Left lung (tissue), 10 donors: Measurements from ENCODE around the gene DPYD. TPM values are rescaled to one million over a fixed set of nuclear protein-coding genes. Genes with fewer than 3 reads are reported as not detected.

Source experiments
- ATAC-seq: fragments of 200-7000 bp; cut with Tn5 transposase; one replicate; pipeline ENCODE4 v1.9.1; 2020; ENCODE audit warnings: moderate library complexity
- DNase-seq, 4 donors: peaks; one replicate each; pipeline ENCODE4 v3.0.0-alpha.2; 2013 to 2020
- H3K27ac ChIP-seq, 2 donors: fragments of 200-600 bp; sonication (generic) in 1 of 2; one replicate each; pipeline versions ENCODE4 v1.5.0 to v1.8.0; 2020 to 2021
- H3K27me3 ChIP-seq, 2 donors: fragments of 200-600 bp; sonication (generic) in 1 of 2; one replicate each; pipeline versions ENCODE4 v1.5.0 to v1.8.0; 2020 to 2021
- H3K36me3 ChIP-seq, 2 donors: fragments of 200-600 bp; sonication (generic) in 1 of 2; one replicate each; pipeline versions ENCODE4 v1.5.0 to v1.8.0; 2020 to 2021
- H3K4me1 ChIP-seq, 2 donors: fragments of 200-600 bp; one replicate each; pipeline ENCODE4 v1.8.0; 2021
- H3K4me3 ChIP-seq, 2 donors: fragments of 200-600 bp; sonication (generic) in 1 of 2; one replicate each; pipeline versions ENCODE4 v1.5.0 to v1.8.0; 2020 to 2021; ENCODE audit warnings: mild to moderate bottlenecking in 1 of 2
- H3K9me3 ChIP-seq, 2 donors: fragments of 200-600 bp; sonication (generic) in 1 of 2; one replicate each; pipeline versions ENCODE4 v1.5.0 to v1.8.0; 2020 to 2021
- CTCF ChIP-seq, 2 donors: fragments of 200-600 bp; sonication (generic) in 1 of 2; IDR thresholded peaks; one replicate each; pipeline versions ENCODE4 v1.5.0 to v1.8.0; 2021; ENCODE audit warnings: antibody characterized with exemption in 2 of 2
- intact Hi-C, 2 donors: fragments of 100-400 bp; cut with DNase I; formaldehyde crosslinking; loops; one replicate each; pipeline versions ENCODE4 v1.11.2 to v1.14.2; 2022
- polyA plus RNA-seq, 6 donors: library from polyadenylated mRNA; unstranded; fragments of 120-200 nt; gene quantifications; one replicate each; pipeline ENCODE4 v1.2.1, GENCODE V29; 2013; ENCODE audit not compliant: insufficient read length in 6 of 6
- total RNA-seq, 2 donors: library from RNA; stranded (reverse); fragmentation: NEBNext Ultra II Directional; extraction: Animal tissue kit (Norgen Biotek cat#: 25700); gene quantifications; one replicate each; pipeline ENCODE4 v1.2.1, GENCODE V29; 2021
- donor health status: DM: no; HTN: yes; CAD: no.
- donor health status: DM: no; HTN: no; CAD: no.

Gene DPYD
- total and polyA plus RNA-seq, 8 donors = 21.4 to 106 (median 26.1) TPM

DNA sequence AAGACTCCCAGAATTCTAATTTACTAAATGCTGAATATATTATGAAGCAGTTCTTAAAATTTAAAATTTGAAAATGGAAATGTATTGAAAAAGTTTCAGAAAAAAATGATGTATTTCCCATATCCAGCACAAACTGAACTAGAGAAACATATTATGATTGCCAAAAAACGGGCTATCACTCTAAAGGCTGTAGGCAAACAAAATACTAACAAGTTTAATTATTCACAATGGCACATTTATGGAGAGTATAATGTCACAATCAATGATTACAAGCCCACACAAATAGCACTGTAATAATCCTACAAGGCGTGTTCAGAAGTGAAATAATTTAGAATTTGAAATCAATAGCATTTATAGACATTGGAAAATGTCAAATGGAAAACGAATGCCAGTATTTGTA, 667.9 kb downstream of the DPYD start:
- Histone ChIP-seq H3K27ac (no peak overlapping the region), H3K27me3 (no peaks in the 10 kb centered on the region), H3K4me3 (no peak overlapping the region), H3K36me3 (peaks cover 0 to 7% of the 10 kb centered on the region in 2 donors), H3K4me1 (peaks cover 3 to 16% of the 10 kb centered on the region in 2 donors), H3K9me3 (no peaks in the 10 kb centered on the region)
- no peak for TF ChIP-seq CTCF (IDR thresholded peaks at IDR 0.05)
- no peak for DNase-seq
- ATAC-seq = no peak
- intact Hi-C loops = no loop called here

- H3K4me3 ChIP-seq = no peak overlapping the region
- H3K27me3 ChIP-seq = no peaks in the 10 kb centered on the region
- H3K36me3 ChIP-seq = peaks cover 0 to 7% of the 10 kb centered on the region in 2 donors
- DNase-seq (no peak), ATAC-seq (peak; percentile 47)
- intact Hi-C loops = no loop called here
- H3K4me1 ChIP-seq = peaks cover 3 to 16% of the 10 kb centered on the region in 2 donors
- TF ChIP-seq CTCF (IDR thresholded peaks at IDR 0.05) = no peak
- no peak overlapping the region for H3K27ac ChIP-seq
- no peaks in the 10 kb centered on the region for H3K9me3 ChIP-seq
Measured at GRCh38 chr1:97252076-97252475, 668.8 kb downstream of the DPYD start.

DNA sequence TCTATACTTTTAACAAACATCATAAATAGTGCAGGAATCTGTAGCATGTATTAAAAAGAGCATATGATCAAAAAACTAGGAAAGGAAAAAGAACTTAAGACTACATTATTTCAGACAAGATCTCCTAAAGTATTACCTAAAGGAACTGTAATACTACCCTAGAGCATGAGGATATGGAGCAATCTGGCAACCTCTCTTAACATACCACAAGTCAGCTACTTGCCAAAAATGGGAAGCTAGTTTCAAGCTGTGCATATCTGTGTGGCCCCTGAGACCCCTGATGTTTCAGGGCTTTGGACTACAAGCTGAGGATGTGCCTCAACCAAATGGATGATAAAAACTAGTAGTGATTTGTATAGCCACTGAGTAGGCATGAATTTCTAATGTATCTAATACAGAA, 673.6 kb downstream of the DPYD start:
- no peak for TF ChIP-seq CTCF (IDR thresholded peaks at IDR 0.05)
- H3K9me3 ChIP-seq = no peaks in the 10 kb centered on the region
- H3K36me3 ChIP-seq = peaks cover 0 to 7% of the 10 kb centered on the region in 2 donors
- no peaks in the 10 kb centered on the region for H3K27me3 ChIP-seq
- peaks cover 1 to 7% of the 10 kb centered on the region in 2 donors for H3K4me1 ChIP-seq
- intact Hi-C loops = no loop called here
- DNase-seq (no peak), ATAC-seq (no peak)
- H3K4me3 ChIP-seq = no peak overlapping the region
- H3K27ac ChIP-seq = no peak overlapping the region

DNA sequence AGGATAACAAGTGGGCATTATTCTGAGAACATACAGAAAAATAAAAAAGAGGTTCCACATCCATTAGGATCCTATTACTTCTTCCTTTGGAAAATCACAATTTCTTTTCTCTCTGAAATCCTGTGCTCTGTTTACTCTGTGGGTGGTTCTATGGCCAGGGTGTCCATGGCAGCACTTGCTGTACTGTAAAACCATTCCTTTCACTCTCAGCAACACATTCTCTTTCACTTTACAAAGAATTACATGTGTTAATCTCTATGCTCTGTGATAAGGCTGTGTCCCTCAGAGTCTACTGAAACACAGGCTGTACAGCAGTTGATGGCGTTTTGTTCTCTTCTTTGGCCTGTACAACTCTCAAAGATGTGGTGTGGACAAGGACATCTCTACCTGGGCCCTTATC, 675.2 kb downstream of the DPYD start:
- Histone ChIP-seq H3K36me3 (peaks cover 0 to 2% of the 10 kb centered on the region in 2 donors), H3K4me1 (no peaks in the 10 kb centered on the region), H3K27me3 (no peaks in the 10 kb centered on the region), H3K9me3 (no peaks in the 10 kb centered on the region), H3K27ac (no peak overlapping the region), H3K4me3 (no peak overlapping the region)
- ATAC-seq (peak; percentile 62), DNase-seq (no peak)
- intact Hi-C loops = no loop called here
- no peak for TF ChIP-seq CTCF (IDR thresholded peaks at IDR 0.05)

DNA sequence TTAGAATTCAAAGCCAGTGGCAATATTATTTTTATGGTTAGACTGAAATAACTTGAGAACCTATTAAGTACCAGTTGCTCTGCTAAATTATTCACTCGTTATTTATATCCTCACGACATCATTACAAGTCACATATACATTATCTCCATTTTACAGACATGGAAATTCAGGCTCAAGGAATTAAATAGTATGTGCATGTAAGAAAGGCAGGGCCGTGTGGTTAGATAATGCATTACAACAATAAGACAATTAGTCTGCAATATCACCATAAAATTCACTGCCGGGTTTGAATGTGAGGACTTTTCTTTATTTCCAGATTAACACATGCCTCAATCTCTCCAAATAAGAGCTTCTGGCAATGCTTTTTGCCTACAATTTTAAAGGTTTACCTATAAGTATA, 675.8 kb downstream of the DPYD start:
- H3K9me3 ChIP-seq = no peaks in the 10 kb centered on the region
- H3K27me3 ChIP-seq = no peaks in the 10 kb centered on the region
- no peak overlapping the region for H3K4me3 ChIP-seq
- H3K36me3 ChIP-seq = no peaks in the 10 kb centered on the region
- no peak overlapping the region for H3K27ac ChIP-seq
- no peaks in the 10 kb centered on the region for H3K4me1 ChIP-seq
- no peak for TF ChIP-seq CTCF (IDR thresholded peaks at IDR 0.05)
- intact Hi-C loops = no loop called here
- no peak for DNase-seq
- ATAC-seq = no peak
